ENCODE measurements around the gene LY6G6C. TPM values are rescaled to one million over a fixed set of nuclear protein-coding genes. Genes with fewer than 3 reads are reported as not detected.
A peak's percentile ranks its signal among the peaks of the same experiment; 100 is the strongest.

The LY6G6C gene
- total RNA-seq, 2 donors from 2014 or later, result 0.29 to 0.38 TPM

- peak; percentile 84 for DNase-seq
- H3K27me3 Mint-ChIP-seq (ENCODE audit: insufficient read depth), result no peaks in the 10 kb centered on the region
- H3K4me1 ChIP-seq (ENCODE audit: control insufficient read depth, insufficient read depth, low read length), result peaks cover 7% of the 10 kb centered on the region
- H3K36me3 ChIP-seq (ENCODE audit: control insufficient read depth, insufficient read depth, low read length), result no peaks in the 10 kb centered on the region
- H3K4me1 Mint-ChIP-seq, result peaks cover 43% of the 10 kb centered on the region
- peak within 1 kb of the TSS; percentile 14 for H3K4me3 Mint-ChIP-seq
- no peak within 1 kb of the TSS for H3K4me3 ChIP-seq (ENCODE audit: low read length)
- no peaks in the 10 kb centered on the region for H3K36me3 Mint-ChIP-seq (ENCODE audit: low read depth)
- no peaks in the 10 kb centered on the region for H3K27me3 ChIP-seq (ENCODE audit: control insufficient read depth, insufficient read depth, low read length, poor library complexity, severe bottlenecking)
- no peak for TF ChIP-seq CTCF (conservative IDR thresholded peaks at IDR 0.05)
- H3K9ac ChIP-seq (ENCODE audit: extremely low read depth, low read length, poor library complexity, severe bottlenecking), result no peak within 1 kb of the TSS
- WGBS, 2 experiments (ENCODE audit: insufficient coverage in 1 of 2, insufficient read length in 1 of 2), result 67 to 70% methylated on average over 5 to 15 of the region's 16 CpGs
- H3K27ac ChIP-seq (ENCODE audit: low read depth, low read length), result peak within 1 kb of the TSS; percentile 67
- peak within 1 kb of the TSS; percentile 95 for H3K27ac Mint-ChIP-seq
- no peaks in the 10 kb centered on the region for H3K9me3 ChIP-seq (ENCODE audit: control insufficient read depth, low read length)
- H3K9me3 Mint-ChIP-seq, result no peaks in the 10 kb centered on the region
These were observed 6.3 kb downstream of the LY6G6C start, which contains the start of gene LY6G6D for GRCh38 chr6:31715022-31715958. Gene LY6G6D, plus strand, starts transcription at chr6:31715348. Its CDS starts 8 bp downstream, at chr6:31715356.

- H3K9me3 ChIP-seq (ENCODE audit: control insufficient read depth, low read length), result no peaks in the 10 kb centered on the region
- no peaks in the 10 kb centered on the region for H3K9me3 Mint-ChIP-seq
- H3K27ac ChIP-seq (ENCODE audit: low read depth, low read length), result peak overlapping the region; percentile 67
- no peak overlapping the region for H3K4me3 ChIP-seq (ENCODE audit: low read length)
- H3K27me3 Mint-ChIP-seq (ENCODE audit: insufficient read depth), result no peaks in the 10 kb centered on the region
- H3K36me3 ChIP-seq (ENCODE audit: control insufficient read depth, insufficient read depth, low read length), result no peaks in the 10 kb centered on the region
- peak overlapping the region; percentile 18 for H3K9ac ChIP-seq (ENCODE audit: extremely low read depth, low read length, poor library complexity, severe bottlenecking)
- TF ChIP-seq CTCF (conservative IDR thresholded peaks at IDR 0.05), result no peak
- H3K36me3 Mint-ChIP-seq (ENCODE audit: low read depth), result no peaks in the 10 kb centered on the region
- H3K4me3 Mint-ChIP-seq, result peak overlapping the region; percentile 14
- DNase-seq, result peak; percentile 79
- peak overlapping the region; percentile 95 for H3K27ac Mint-ChIP-seq
- no peaks in the 10 kb centered on the region for H3K27me3 ChIP-seq (ENCODE audit: control insufficient read depth, insufficient read depth, low read length, poor library complexity, severe bottlenecking)
- peaks cover 45% of the 10 kb centered on the region for H3K4me1 Mint-ChIP-seq
- WGBS, 2 experiments (ENCODE audit: insufficient coverage in 1 of 2, insufficient read length in 1 of 2), result 0 to 18% methylated on average over 3 to 5 of the region's 5 CpGs
- peaks cover 7% of the 10 kb centered on the region for H3K4me1 ChIP-seq (ENCODE audit: control insufficient read depth, insufficient read depth, low read length)
These were observed 7.4 kb downstream of the LY6G6C start for GRCh38 chr6:31713991-31714684.

- Histone ChIP-seq H3K4me3 (ENCODE audit: low read length) (no peak overlapping the region), H3K27ac (ENCODE audit: low read depth, low read length) (peak overlapping the region; percentile 67), H3K9ac (ENCODE audit: extremely low read depth, low read length, poor library complexity, severe bottlenecking) (peak overlapping the region; percentile 18), H3K36me3 (ENCODE audit: control insufficient read depth, insufficient read depth, low read length) (no peaks in the 10 kb centered on the region), H3K4me1 (ENCODE audit: control insufficient read depth, insufficient read depth, low read length) (peaks cover 7% of the 10 kb centered on the region), H3K27me3 (ENCODE audit: control insufficient read depth, insufficient read depth, low read length, poor library complexity, severe bottlenecking) (no peaks in the 10 kb centered on the region), H3K9me3 (ENCODE audit: control insufficient read depth, low read length) (no peaks in the 10 kb centered on the region)
- peak overlapping the region; percentile 95 for H3K27ac Mint-ChIP-seq
- H3K9me3 Mint-ChIP-seq, result no peaks in the 10 kb centered on the region
- H3K27me3 Mint-ChIP-seq (ENCODE audit: insufficient read depth), result no peaks in the 10 kb centered on the region
- H3K36me3 Mint-ChIP-seq (ENCODE audit: low read depth), result no peaks in the 10 kb centered on the region
- no peak for TF ChIP-seq CTCF (conservative IDR thresholded peaks at IDR 0.05)
- no peak for DNase-seq
- 60 to 75% methylated on average over 2 to 4 of the region's 4 CpGs for WGBS, 2 experiments (ENCODE audit: insufficient coverage in 1 of 2, insufficient read length in 1 of 2)
- peaks cover 41% of the 10 kb centered on the region for H3K4me1 Mint-ChIP-seq
- peak overlapping the region; percentile 14 for H3K4me3 Mint-ChIP-seq
These were observed 8.1 kb downstream of the LY6G6C start for GRCh38 chr6:31713465-31713864.

Measured in endodermal cell (in vitro differentiated cells).